ENCODE data around the gene INAVA. TPM values are rescaled to one million over a fixed set of nuclear protein-coding genes. Genes with fewer than 3 reads are reported as not detected.

Gene INAVA
- total RNA-seq, 1 experiment from 2014 or later, result 41.2 TPM

DNA sequence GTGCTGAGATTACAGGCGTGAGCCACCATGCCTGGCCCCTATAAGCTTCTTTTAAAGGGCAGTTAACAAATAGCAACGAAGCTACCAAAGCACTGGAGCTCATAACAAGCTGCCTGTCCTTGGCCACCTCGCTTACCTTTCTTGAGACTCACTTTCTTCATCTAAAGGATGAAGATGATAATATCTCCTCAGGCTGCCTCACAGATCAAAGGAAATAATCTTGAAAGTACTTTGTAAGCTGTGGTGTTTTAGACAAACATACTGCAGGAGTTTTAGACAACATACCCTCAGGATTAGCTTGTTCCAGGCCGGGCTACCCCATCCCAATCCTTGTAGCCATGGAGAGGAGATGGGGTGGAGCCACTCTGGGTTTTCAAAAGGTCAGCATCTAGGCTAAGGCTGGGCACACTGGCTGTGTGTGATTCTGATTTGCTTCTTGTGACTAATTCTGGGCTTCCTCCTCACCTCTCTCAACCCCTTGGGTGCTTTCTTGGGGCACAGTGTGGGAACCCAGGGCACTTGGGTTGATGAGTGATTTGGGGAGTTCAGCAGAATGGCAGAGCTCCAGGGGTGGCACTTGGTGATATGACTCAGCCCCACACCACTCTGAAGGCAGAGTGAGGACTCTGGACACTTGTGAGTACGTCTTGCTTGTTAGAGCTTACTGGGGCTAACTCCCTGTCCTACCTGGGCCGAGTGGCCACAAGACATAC is 16.7 kb upstream of the INAVA start:
- H3K27me3 Mint-ChIP-seq (ENCODE audit: low read depth), result peaks cover 26% of the 10 kb centered on the region
- TF ChIP-seq, protein P1, sequence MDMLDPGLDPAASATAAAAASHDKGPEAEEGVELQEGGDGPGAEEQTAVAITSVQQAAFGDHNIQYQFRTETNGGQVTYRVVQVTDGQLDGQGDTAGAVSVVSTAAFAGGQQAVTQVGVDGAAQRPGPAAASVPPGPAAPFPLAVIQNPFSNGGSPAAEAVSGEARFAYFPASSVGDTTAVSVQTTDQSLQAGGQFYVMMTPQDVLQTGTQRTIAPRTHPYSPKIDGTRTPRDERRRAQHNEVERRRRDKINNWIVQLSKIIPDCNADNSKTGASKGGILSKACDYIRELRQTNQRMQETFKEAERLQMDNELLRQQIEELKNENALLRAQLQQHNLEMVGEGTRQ (CRISPR knock-in tag; IDR thresholded peaks at IDR 0.05), result no peak
- no peak for TF ChIP-seq ZBTB21 (CRISPR knock-in tag; IDR thresholded peaks at IDR 0.05; ENCODE audit: borderline replicate concordance)
- TF ChIP-seq, protein P2, sequence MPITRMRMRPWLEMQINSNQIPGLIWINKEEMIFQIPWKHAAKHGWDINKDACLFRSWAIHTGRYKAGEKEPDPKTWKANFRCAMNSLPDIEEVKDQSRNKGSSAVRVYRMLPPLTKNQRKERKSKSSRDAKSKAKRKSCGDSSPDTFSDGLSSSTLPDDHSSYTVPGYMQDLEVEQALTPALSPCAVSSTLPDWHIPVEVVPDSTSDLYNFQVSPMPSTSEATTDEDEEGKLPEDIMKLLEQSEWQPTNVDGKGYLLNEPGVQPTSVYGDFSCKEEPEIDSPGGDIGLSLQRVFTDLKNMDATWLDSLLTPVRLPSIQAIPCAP (CRISPR knock-in tag; IDR thresholded peaks at IDR 0.05), result no peak
- TF ChIP-seq TEAD1 (CRISPR knock-in tag; IDR thresholded peaks at IDR 0.05), result no peak
- no peak for TF ChIP-seq ETV6 (CRISPR knock-in tag; IDR thresholded peaks at IDR 0.05)
- no peak for TF ChIP-seq ZNF396 (CRISPR knock-in tag; IDR thresholded peaks at IDR 0.05; ENCODE audit: borderline replicate concordance)
- no peak for TF ChIP-seq GABPB1 (CRISPR knock-in tag; IDR thresholded peaks at IDR 0.05)
- no peaks in the 10 kb centered on the region for H3K9me3 Mint-ChIP-seq
- ChIA-PET POLR2A (interaction anchor here (0.6 to 2.0 kb wide), 2 partner anchors 13 to 324 kb away, joined by 4 read pairs; no protein-coding TSS in a partner anchor), CTCF (interaction anchor here (0.8 to 1.1 kb wide), 5 partner anchors 10 to 241 kb away, joined by 3 to 4 read pairs (median 3); no protein-coding TSS in a partner anchor)
- H3K36me3 Mint-ChIP-seq, result no peaks in the 10 kb centered on the region
- DNase-seq (ENCODE audit: low spot score), result no peak
- no peak overlapping the region for H3K27ac Mint-ChIP-seq
- no peak for ATAC-seq
- H3K4me3 Mint-ChIP-seq, result no peak overlapping the region
- peaks cover 22% of the 10 kb centered on the region for H3K4me1 Mint-ChIP-seq

DNA sequence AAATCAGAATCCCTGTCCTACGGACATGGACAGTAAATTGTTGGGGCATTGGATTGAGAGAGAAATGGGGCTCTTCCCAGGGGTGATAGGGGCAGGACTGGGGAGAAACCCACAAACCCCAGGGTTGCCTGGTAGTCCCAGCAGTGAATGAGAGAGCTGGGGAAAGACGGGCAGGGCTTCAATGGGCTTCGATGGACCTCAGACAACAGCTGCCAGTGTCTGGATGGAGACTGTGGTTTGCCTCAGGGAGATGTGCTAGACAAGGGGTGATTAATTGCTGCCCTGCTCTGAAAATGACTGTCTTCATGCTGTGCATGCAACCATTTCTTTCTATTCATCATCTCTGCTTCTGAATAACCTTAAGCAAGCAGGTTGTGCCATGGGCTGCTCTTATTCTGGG is 14.5 kb upstream of the INAVA start:
- ChIA-PET POLR2A (interaction anchor here (1.2 kb wide), 1 partner anchor 9 kb away, joined by 4 read pairs; no protein-coding TSS in a partner anchor), CTCF (interaction anchor here (0.7 to 1.6 kb wide), 3 partner anchors 11 to 345 kb away, joined by 3 to 7 read pairs (median 3); no protein-coding TSS in a partner anchor)
- Mint-ChIP-seq H3K27ac (no peak overlapping the region), H3K4me3 (no peak overlapping the region), H3K9me3 (no peaks in the 10 kb centered on the region), H3K36me3 (no peaks in the 10 kb centered on the region), H3K27me3 (ENCODE audit: low read depth) (peaks cover 8% of the 10 kb centered on the region), H3K4me1 (peaks cover 22% of the 10 kb centered on the region)
- no peak for ATAC-seq
- no peak for DNase-seq (ENCODE audit: low spot score)
- TF ChIP-seq, protein P3, sequence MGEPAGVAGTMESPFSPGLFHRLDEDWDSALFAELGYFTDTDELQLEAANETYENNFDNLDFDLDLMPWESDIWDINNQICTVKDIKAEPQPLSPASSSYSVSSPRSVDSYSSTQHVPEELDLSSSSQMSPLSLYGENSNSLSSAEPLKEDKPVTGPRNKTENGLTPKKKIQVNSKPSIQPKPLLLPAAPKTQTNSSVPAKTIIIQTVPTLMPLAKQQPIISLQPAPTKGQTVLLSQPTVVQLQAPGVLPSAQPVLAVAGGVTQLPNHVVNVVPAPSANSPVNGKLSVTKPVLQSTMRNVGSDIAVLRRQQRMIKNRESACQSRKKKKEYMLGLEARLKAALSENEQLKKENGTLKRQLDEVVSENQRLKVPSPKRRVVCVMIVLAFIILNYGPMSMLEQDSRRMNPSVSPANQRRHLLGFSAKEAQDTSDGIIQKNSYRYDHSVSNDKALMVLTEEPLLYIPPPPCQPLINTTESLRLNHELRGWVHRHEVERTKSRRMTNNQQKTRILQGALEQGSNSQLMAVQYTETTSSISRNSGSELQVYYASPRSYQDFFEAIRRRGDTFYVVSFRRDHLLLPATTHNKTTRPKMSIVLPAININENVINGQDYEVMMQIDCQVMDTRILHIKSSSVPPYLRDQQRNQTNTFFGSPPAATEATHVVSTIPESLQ (CRISPR knock-in tag; IDR thresholded peaks at IDR 0.05), result no peak
- TF ChIP-seq FOXP1 (CRISPR knock-in tag; IDR thresholded peaks at IDR 0.05; ENCODE audit: borderline replicate concordance) (no peak), NR1H2 (CRISPR knock-in tag; IDR thresholded peaks at IDR 0.05) (no peak), TEAD4 (CRISPR knock-in tag; IDR thresholded peaks at IDR 0.05) (no peak)
- TF ChIP-seq, protein P4, sequence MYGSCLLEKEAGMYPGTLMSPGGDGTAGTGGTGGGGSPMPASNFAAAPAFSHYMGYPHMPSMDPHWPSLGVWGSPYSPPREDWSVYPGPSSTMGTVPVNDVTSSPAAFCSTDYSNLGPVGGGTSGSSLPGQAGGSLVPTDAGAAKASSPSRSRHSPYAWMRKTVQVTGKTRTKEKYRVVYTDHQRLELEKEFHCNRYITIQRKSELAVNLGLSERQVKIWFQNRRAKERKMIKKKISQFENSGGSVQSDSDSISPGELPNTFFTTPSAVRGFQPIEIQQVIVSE (CRISPR knock-in tag; IDR thresholded peaks at IDR 0.05; ENCODE audit: borderline replicate concordance), result no peak
- TF ChIP-seq, protein P5, sequence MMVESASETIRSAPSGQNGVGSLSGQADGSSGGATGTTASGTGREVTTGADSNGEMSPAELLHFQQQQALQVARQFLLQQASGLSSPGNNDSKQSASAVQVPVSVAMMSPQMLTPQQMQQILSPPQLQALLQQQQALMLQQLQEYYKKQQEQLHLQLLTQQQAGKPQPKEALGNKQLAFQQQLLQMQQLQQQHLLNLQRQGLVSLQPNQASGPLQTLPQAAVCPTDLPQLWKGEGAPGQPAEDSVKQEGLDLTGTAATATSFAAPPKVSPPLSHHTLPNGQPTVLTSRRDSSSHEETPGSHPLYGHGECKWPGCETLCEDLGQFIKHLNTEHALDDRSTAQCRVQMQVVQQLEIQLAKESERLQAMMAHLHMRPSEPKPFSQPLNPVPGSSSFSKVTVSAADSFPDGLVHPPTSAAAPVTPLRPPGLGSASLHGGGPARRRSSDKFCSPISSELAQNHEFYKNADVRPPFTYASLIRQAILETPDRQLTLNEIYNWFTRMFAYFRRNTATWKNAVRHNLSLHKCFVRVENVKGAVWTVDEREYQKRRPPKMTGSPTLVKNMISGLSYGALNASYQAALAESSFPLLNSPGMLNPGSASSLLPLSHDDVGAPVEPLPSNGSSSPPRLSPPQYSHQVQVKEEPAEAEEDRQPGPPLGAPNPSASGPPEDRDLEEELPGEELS (CRISPR knock-in tag; IDR thresholded peaks at IDR 0.05), result no peak

DNA sequence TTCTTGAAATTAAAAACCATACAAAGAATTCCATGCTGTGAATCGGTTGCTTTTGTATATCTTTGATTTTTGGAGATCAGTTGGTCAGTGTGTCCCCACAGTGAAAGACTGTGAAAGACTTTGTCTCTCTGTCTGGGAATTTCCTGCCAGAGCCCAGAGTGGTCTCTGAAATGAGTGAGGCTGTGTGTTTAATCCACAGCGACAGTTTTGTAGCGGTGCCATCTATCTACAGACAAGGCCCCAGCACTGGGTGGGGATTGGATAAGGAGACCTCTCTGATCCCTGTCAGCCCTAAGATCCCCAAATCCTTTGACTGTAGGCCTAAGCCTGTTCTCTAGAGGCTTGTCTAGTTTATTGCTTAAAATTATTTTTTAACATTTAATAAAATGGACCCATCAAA is 11.6 kb upstream of the INAVA start:
- Mint-ChIP-seq H3K4me1 (peaks cover 27% of the 10 kb centered on the region), H3K36me3 (no peaks in the 10 kb centered on the region), H3K9me3 (no peaks in the 10 kb centered on the region), H3K4me3 (no peak overlapping the region), H3K27me3 (ENCODE audit: low read depth) (no peaks in the 10 kb centered on the region), H3K27ac (no peak overlapping the region; the same call in 1 of the 2 replicates)
- peak; percentile 19; the same call in 1 of the 2 replicates for ATAC-seq
- ChIA-PET POLR2A (no interaction called here), CTCF (interaction anchor here (0.6 kb wide), 1 partner anchor 9 kb away, joined by 4 read pairs; no protein-coding TSS in a partner anchor)
- no peak for DNase-seq (ENCODE audit: low spot score)
- TF ChIP-seq, protein P6, sequence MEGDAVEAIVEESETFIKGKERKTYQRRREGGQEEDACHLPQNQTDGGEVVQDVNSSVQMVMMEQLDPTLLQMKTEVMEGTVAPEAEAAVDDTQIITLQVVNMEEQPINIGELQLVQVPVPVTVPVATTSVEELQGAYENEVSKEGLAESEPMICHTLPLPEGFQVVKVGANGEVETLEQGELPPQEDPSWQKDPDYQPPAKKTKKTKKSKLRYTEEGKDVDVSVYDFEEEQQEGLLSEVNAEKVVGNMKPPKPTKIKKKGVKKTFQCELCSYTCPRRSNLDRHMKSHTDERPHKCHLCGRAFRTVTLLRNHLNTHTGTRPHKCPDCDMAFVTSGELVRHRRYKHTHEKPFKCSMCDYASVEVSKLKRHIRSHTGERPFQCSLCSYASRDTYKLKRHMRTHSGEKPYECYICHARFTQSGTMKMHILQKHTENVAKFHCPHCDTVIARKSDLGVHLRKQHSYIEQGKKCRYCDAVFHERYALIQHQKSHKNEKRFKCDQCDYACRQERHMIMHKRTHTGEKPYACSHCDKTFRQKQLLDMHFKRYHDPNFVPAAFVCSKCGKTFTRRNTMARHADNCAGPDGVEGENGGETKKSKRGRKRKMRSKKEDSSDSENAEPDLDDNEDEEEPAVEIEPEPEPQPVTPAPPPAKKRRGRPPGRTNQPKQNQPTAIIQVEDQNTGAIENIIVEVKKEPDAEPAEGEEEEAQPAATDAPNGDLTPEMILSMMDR (IDR thresholded peaks at IDR 0.05), result no peak
- TF ChIP-seq, protein P7, sequence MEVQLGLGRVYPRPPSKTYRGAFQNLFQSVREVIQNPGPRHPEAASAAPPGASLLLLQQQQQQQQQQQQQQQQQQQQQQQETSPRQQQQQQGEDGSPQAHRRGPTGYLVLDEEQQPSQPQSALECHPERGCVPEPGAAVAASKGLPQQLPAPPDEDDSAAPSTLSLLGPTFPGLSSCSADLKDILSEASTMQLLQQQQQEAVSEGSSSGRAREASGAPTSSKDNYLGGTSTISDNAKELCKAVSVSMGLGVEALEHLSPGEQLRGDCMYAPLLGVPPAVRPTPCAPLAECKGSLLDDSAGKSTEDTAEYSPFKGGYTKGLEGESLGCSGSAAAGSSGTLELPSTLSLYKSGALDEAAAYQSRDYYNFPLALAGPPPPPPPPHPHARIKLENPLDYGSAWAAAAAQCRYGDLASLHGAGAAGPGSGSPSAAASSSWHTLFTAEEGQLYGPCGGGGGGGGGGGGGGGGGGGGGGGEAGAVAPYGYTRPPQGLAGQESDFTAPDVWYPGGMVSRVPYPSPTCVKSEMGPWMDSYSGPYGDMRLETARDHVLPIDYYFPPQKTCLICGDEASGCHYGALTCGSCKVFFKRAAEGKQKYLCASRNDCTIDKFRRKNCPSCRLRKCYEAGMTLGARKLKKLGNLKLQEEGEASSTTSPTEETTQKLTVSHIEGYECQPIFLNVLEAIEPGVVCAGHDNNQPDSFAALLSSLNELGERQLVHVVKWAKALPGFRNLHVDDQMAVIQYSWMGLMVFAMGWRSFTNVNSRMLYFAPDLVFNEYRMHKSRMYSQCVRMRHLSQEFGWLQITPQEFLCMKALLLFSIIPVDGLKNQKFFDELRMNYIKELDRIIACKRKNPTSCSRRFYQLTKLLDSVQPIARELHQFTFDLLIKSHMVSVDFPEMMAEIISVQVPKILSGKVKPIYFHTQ (CRISPR knock-in tag; IDR thresholded peaks at IDR 0.05), result no peak
- TF ChIP-seq IRF2 (CRISPR knock-in tag; IDR thresholded peaks at IDR 0.05; ENCODE audit: borderline replicate concordance, low read depth), result no peak

All from WTC11 (cell line).